Transverse colon (tissue), 4 donors: Measurements from ENCODE around the gene CAMK1G. TPM values are rescaled to one million over a fixed set of nuclear protein-coding genes. Genes with fewer than 3 reads are reported as not detected.

ENCODE experiments used
- DNase-seq: peaks from one replicate; pipeline ENCODE4 v3.0.0-alpha.2; 2019
- H3K27ac ChIP-seq, 4 donors: fragments of 200-600 bp; sonication (generic); 2 replicates each; pipeline ENCODE4 v1.5.1; 2016 to 2018; ENCODE audit warnings: inconsistent platforms in 4 of 4
- H3K27me3 ChIP-seq: fragments of 200-600 bp; sonication (generic); 2 replicates; pipeline ENCODE4 v1.5.1; 2017; ENCODE audit warnings: inconsistent platforms
- H3K36me3 ChIP-seq, 4 donors: fragments of 200-600 bp; sonication (generic); 2 replicates each; pipeline ENCODE4 v1.5.1; 2017 to 2019; ENCODE audit warnings: inconsistent platforms in 4 of 4
- H3K4me1 ChIP-seq, 4 donors: fragments of 200-600 bp; sonication (generic); 2 replicates each; pipeline ENCODE4 v1.5.1; 2017 to 2020; ENCODE audit warnings: inconsistent platforms in 4 of 4
- H3K4me3 ChIP-seq, 4 donors: fragments of 200-600 bp; sonication (generic); 1 replicate in 1 of 4; 2 replicates in 3 of 4; pipeline versions ENCODE4 v1.5.1 to v1.6.1; 2017 to 2019; ENCODE audit warnings: inconsistent platforms in 4 of 4
- H3K9me3 ChIP-seq, 2 donors: fragments of 200-600 bp; sonication (generic); 2 replicates each; pipeline ENCODE4 v1.5.1; 2017 to 2019; ENCODE audit warnings: inconsistent platforms in 2 of 2
- EP300 ChIP-seq: sonication (generic); formaldehyde crosslinking; IDR thresholded peaks from one replicate; pipeline ENCODE4 v1.6.1; 2017; ENCODE audit warnings: antibody characterized with exemption, low read depth
- POLR2A ChIP-seq: fragments of 450-650 bp; IDR thresholded peaks from one replicate; pipeline ENCODE4 v1.6.1; 2016; ENCODE audit warnings: antibody characterized with exemption, mild to moderate bottlenecking, moderate library complexity
- POLR2AphosphoS5 ChIP-seq, 3 donors: sonication (generic); formaldehyde crosslinking; IDR thresholded peaks; one replicate each; pipeline ENCODE4 v1.6.1; 2016; ENCODE audit warnings: antibody characterized with exemption in 3 of 3
- WGBS, 2 donors: methylation state at CpG; one replicate each; pipeline ENCODE4 v1.1.5; 2018; ENCODE audit warnings: low coverage in 1 of 2; 5-methylcytosine and 5-hydroxymethylcytosine counted together
- in situ Hi-C, 4 donors: fragments of 200-750 bp; cut with MboI; loops; one replicate each; pipeline versions ENCODE4 v1.15.0 to v1.15.1; 2017; ENCODE audit warnings: low sequenced_read_pairs in 3 of 4, low pct_ligation_motif_present in 1 of 4, low pct_unique_long_range_greater_than_20kb in 1 of 4
- intact Hi-C: fragments of 100-400 bp; cut with DNase I; formaldehyde crosslinking; loops from one replicate; pipeline ENCODE4 v1.15.1; 2023; ENCODE audit warnings: low total_unique reads
- total RNA-seq, 4 donors: library from RNA; depleted of rRNA; stranded (reverse); fragments of >200 nt; gene quantifications; one replicate each; pipeline ENCODE4 v1.1.0, GENCODE V29; 2016
- TF ChIP-seq, protein P1 (sequence below), 5 experiments: fragments of 200-600 bp in 3 of 5; fragments of 450-650 bp in 2 of 5; sonication (generic) in 3 of 5; IDR thresholded peaks; 1 replicate in 2 of 5; 2 replicates in 3 of 5; pipeline ENCODE4 v1.5.1; 2016 to 2017; ENCODE audit warnings: antibody characterized with exemption in 5 of 5, inconsistent platforms in 3 of 5, mild to moderate bottlenecking in 2 of 5, moderate library complexity in 1 of 5

The CAMK1G gene
- total RNA-seq, 4 donors from 2014 or later, result not detected

DNA sequence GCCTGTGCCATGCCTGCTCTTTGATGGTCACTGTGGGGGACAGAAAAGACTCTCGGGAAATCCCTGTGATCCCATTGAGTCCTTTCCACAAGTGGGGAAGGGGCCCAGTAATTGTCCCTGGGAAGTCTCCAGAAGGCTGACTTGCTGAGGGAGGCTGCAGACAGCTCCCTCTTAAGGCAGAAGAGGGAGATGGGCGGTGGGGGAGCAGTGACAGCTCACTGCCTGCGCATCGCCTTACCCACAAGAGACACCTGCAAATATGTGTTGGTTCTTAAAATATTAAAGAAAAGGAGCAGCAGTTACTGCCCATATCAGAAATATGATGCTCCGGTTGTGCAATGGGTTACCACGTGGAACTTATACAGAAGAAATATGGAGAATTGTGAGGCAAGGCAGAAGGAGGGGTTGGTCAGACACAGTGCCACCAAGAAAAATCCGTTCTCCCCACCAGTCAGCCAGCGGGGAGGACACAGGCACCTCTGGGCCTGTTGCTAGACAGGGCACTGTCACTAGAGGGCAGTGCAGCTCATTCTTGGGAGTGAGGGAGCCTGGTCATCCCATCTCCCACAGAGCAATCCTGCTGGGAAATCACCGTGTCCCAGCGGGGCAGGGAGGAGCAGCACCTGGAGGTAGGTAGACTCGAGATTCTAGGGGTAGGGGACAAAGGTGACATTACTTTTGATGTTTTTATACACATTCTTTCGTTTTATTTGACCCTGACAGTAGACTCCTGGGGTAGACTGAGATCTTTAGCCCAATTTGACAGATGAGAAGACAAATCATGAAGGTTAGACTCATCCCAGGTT, 6.9 kb upstream of the CAMK1G start:
- H3K27ac ChIP-seq, result no peak overlapping the region
- WGBS, 2 donors, result 18% methylated on average over 12 of the region's 12 CpGs; no CpG with 5 or more reads in 1 of the 2 donors
- no peaks in the 10 kb centered on the region for H3K36me3 ChIP-seq
- in situ Hi-C loops, result loop anchor here (5.0 to 10.0 kb wide), 5 partner anchors 48 to 158 kb away; no protein-coding TSS in a partner anchor
- H3K4me1 ChIP-seq, result no peaks in the 10 kb centered on the region
- H3K9me3 ChIP-seq, result no peaks in the 10 kb centered on the region
- TF ChIP-seq, protein P1, sequence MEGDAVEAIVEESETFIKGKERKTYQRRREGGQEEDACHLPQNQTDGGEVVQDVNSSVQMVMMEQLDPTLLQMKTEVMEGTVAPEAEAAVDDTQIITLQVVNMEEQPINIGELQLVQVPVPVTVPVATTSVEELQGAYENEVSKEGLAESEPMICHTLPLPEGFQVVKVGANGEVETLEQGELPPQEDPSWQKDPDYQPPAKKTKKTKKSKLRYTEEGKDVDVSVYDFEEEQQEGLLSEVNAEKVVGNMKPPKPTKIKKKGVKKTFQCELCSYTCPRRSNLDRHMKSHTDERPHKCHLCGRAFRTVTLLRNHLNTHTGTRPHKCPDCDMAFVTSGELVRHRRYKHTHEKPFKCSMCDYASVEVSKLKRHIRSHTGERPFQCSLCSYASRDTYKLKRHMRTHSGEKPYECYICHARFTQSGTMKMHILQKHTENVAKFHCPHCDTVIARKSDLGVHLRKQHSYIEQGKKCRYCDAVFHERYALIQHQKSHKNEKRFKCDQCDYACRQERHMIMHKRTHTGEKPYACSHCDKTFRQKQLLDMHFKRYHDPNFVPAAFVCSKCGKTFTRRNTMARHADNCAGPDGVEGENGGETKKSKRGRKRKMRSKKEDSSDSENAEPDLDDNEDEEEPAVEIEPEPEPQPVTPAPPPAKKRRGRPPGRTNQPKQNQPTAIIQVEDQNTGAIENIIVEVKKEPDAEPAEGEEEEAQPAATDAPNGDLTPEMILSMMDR (IDR thresholded peaks at IDR 0.05), result peak; percentile 85 to 95 (median 89)
- no peak for TF ChIP-seq EP300
- intact Hi-C loops, result loop anchor here (5.0 kb wide), 3 partner anchors 51 to 171 kb away; no protein-coding TSS in a partner anchor
- H3K27me3 ChIP-seq, result peaks cover 23% of the 10 kb centered on the region
- H3K4me3 ChIP-seq, result no peak overlapping the region
- DNase-seq, result peak; percentile 83

DNA sequence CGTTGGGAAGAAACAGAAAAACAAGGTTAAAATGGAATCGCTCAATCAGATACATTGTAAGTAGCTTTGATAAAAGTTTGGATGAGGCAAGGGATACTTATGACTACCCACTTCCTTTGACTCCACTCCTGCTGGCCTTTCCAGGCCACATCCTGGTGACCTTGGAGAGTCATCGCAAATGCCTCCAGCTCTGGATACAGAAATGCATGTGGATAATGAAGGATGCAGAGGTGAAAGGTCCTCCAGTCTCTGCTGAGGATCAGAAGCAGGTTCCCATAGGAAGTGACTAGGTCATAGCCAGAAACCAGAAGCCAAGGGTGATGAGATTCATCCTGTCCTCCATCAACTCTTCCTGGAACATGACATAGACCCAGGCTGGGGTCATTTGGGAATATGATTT, 6.2 kb upstream of the CAMK1G start:
- 88 to 94% methylated on average over 2 to 3 of the region's 3 CpGs for WGBS, 2 donors
- intact Hi-C loops (loop anchor here (5.0 kb wide), 3 partner anchors 50 to 170 kb away; no protein-coding TSS in a partner anchor), in situ Hi-C loops (loop anchor here (5.0 to 10.0 kb wide), 5 partner anchors 47 to 157 kb away; no protein-coding TSS in a partner anchor)
- H3K27me3 ChIP-seq, result peaks cover 31% of the 10 kb centered on the region
- H3K9me3 ChIP-seq, result no peaks in the 10 kb centered on the region
- no peak overlapping the region for H3K27ac ChIP-seq
- TF ChIP-seq POLR2AphosphoS5 (IDR thresholded peaks at IDR 0.05), result no peak
- TF ChIP-seq, protein P1 (IDR thresholded peaks at IDR 0.05), result no peak
- no peak for TF ChIP-seq POLR2A
- no peak for TF ChIP-seq EP300
- no peak for DNase-seq
- no peaks in the 10 kb centered on the region for H3K36me3 ChIP-seq
- H3K4me3 ChIP-seq, result no peak overlapping the region
- no peaks in the 10 kb centered on the region for H3K4me1 ChIP-seq

DNA sequence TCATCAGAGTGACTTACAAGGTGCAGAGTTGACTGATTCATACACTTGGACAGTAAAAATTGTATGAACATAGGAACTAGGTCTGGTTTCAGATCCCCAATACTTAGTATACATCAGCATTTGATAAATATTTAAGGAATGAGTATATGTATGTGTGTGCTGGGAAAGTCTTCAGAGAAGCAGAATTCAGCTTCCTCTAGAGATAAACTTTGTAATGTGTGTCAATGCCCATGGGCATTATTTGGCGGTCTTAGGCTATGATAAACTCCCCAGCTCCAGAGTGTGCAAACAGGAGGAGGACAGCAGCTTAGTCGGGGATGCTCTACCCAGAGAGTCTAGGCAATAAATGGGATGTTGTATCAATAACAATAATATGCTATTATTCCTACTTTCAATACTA, 2.9 kb upstream of the CAMK1G start:
- no peak for DNase-seq
- H3K36me3 ChIP-seq, result no peaks in the 10 kb centered on the region
- TF ChIP-seq EP300, result no peak
- no peak for TF ChIP-seq POLR2AphosphoS5 (IDR thresholded peaks at IDR 0.05)
- TF ChIP-seq POLR2A, result no peak
- TF ChIP-seq, protein P1 (IDR thresholded peaks at IDR 0.05), result no peak
- H3K4me1 ChIP-seq, result peaks cover 0 to 3% (median 3%) of the 10 kb centered on the region in 4 donors
- no peak overlapping the region for H3K4me3 ChIP-seq
- intact Hi-C loops (no loop called here), in situ Hi-C loops (no loop called here)
- H3K27me3 ChIP-seq, result peaks cover 62% of the 10 kb centered on the region
- H3K27ac ChIP-seq, result no peak overlapping the region
- no peaks in the 10 kb centered on the region for H3K9me3 ChIP-seq
- WGBS, 2 donors, result 71 to 93% methylated on average over 2 of the region's 2 CpGs

DNA sequence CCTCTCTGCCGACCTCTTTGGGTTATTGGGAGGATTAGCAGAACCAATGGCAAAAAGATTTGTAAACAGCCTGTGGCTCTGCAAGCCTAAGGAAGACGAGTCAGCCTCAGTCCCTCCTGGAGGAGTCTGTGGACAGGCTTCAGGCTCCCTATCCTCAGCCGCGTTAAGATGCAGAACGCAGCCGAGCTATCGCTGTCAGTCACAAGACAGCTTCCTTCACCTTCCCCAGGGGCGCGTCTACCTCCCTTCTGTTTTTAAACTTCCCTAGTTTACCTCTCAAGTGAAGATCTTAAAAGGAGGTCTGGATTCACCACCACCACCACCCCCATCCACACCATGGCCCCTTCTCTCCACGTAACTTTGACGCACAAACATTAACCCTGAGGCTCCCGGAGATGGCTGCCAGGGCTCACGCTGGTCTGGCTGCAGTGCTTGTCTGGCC, 738 bp downstream of the CAMK1G start:
- no peaks in the 10 kb centered on the region for H3K36me3 ChIP-seq
- 17 to 44% methylated on average over 2 to 13 of the region's 13 CpGs for WGBS, 2 donors
- H3K27ac ChIP-seq, result no peak overlapping the region
- intact Hi-C loops, result no loop called here
- in situ Hi-C loops, result no loop called here
- H3K4me1 ChIP-seq, result peaks cover 0 to 8% (median 6%) of the 10 kb centered on the region in 4 donors
- DNase-seq, result no peak
- H3K4me3 ChIP-seq, result no peak overlapping the region
- peaks cover 64% of the 10 kb centered on the region for H3K27me3 ChIP-seq
- no peaks in the 10 kb centered on the region for H3K9me3 ChIP-seq
- no peak for TF ChIP-seq EP300
- no peak for TF ChIP-seq POLR2A
- TF ChIP-seq, protein P1 (IDR thresholded peaks at IDR 0.05), result no peak
- TF ChIP-seq POLR2AphosphoS5 (IDR thresholded peaks at IDR 0.05), result no peak
